OCI-LY7 (cell line): Measurements from ENCODE around the gene TNS1. TPM values are rescaled to one million over a fixed set of nuclear protein-coding genes. Genes with fewer than 3 reads are reported as not detected.

Experiments
- BruUV-seq: library from RNA; stranded (reverse); fragments of 400-500 nt; replicated peaks from 2 replicates; lab custom pipeline; 2021; lab: Mats Ljungman, UMichigan
- CTCF ChIA-PET: fragments of 300-600 bp; sonication (Branson Sonifier 250); formaldehyde crosslinking; loops from one replicate; lab custom pipeline; 2022; ENCODE audit warnings: antibody characterized with exemption; ENCODE audit not compliant: unreplicated experiment; lab: Charles Lee
- POLR2A ChIA-PET: fragments of 300-600 bp; sonication (Branson Sonifier 250); formaldehyde crosslinking; loops from one replicate; lab custom pipeline; 2022; ENCODE audit warnings: antibody characterized with exemption; lab: Charles Lee
- DNase-seq: peaks from one replicate; pipeline ENCODE4 v3.0.0-alpha.2; 2015; ENCODE audit warnings: low spot score
- H2AFZ ChIP-seq: fragments of 200-600 bp; sonication (generic), shearing (Covaris generic); 2 replicates; pipeline ENCODE4 v1.6.1; 2014; ENCODE audit warnings: mild to moderate bottlenecking, antibody characterized with exemption, low read length, moderate library complexity
- H3K27ac ChIP-seq: fragments of 200-600 bp; sonication (generic); 2 replicates; pipeline ENCODE4 v1.5.1; 2014; ENCODE audit warnings: mixed run types, low read depth, mild to moderate bottlenecking, moderate library complexity, low read length, inconsistent platforms; ENCODE audit not compliant: poor library complexity, severe bottlenecking
- H3K36me3 ChIP-seq: fragments of 200-600 bp; sonication (generic); 2 replicates; pipeline ENCODE4 v1.6.1; 2014; ENCODE audit warnings: mild to moderate bottlenecking, antibody characterized with exemption, low read length, moderate library complexity, mixed read lengths; ENCODE audit not compliant: insufficient read depth
- H3K4me1 ChIP-seq: fragments of 200-600 bp; sonication (generic); 2 replicates; pipeline ENCODE4 v1.5.1; 2014; ENCODE audit warnings: mild to moderate bottlenecking, low read length; ENCODE audit not compliant: insufficient read depth, poor library complexity, severe bottlenecking
- H3K4me2 ChIP-seq: fragments of 200-600 bp; sonication (generic); 2 replicates; pipeline ENCODE4 v1.6.1; 2014; ENCODE audit warnings: mild to moderate bottlenecking, low read length
- H3K4me3 ChIP-seq: fragments of 200-600 bp; sonication (generic); 2 replicates; pipeline ENCODE4 v1.5.1; 2014; ENCODE audit warnings: mild to moderate bottlenecking, low read depth, low read length; ENCODE audit not compliant: poor library complexity, severe bottlenecking
- H3K79me2 ChIP-seq: fragments of 200-600 bp; sonication (generic); 2 replicates; pipeline ENCODE4 v1.6.1; 2016; ENCODE audit warnings: low read depth, mild to moderate bottlenecking, low read length, moderate library complexity, mixed read lengths; ENCODE audit not compliant: insufficient read depth
- H3K9me2 ChIP-seq: fragments of 200-600 bp; sonication (generic); 2 replicates; pipeline ENCODE4 v1.6.1; 2016; ENCODE audit warnings: mild to moderate bottlenecking, low read length, mixed read lengths; ENCODE audit not compliant: insufficient read depth
- H3K9me3 ChIP-seq: fragments of 200-600 bp; sonication (generic); 2 replicates; pipeline ENCODE4 v1.6.1; 2014; ENCODE audit warnings: mild to moderate bottlenecking, mixed run types, low read length, mixed read lengths
- H4K20me1 ChIP-seq: fragments of 200-600 bp; sonication (generic); 2 replicates; pipeline ENCODE4 v1.6.1; 2014; ENCODE audit warnings: mild to moderate bottlenecking, antibody characterized with exemption, low read length, moderate library complexity, mixed read lengths; ENCODE audit not compliant: insufficient read depth
- CTCF ChIP-seq: fragments of 200-600 bp; sonication (generic); conservative IDR thresholded peaks from 2 replicates; pipeline ENCODE4 v1.5.1; 2014; ENCODE audit warnings: mild to moderate bottlenecking, antibody characterized with exemption, low read length, moderate library complexity, mixed read lengths
- EZH2phosphoT487 ChIP-seq: fragments of 200-600 bp; sonication (generic); IDR thresholded peaks from 2 replicates; pipeline ENCODE4 v1.6.1; 2018; ENCODE audit warnings: low read depth, borderline replicate concordance, mild to moderate bottlenecking, mixed run types, antibody characterized with exemption, low read length, moderate library complexity, mixed read lengths
- intact Hi-C: fragments of 100-400 bp; cut with micrococcal nuclease; formaldehyde crosslinking; loops from one replicate; pipeline ENCODE4 v1.10.0; 2022; ENCODE audit not compliant: unreplicated experiment
- total RNA-seq, 2 experiments: library from RNA; depleted of rRNA in 1 of 2; stranded (reverse); fragments of >200 nt in 1 of 2; shearing (Covaris generic) in 1 of 2; gene quantifications; 2 replicates each; pipeline ENCODE4 v1.2.3, GENCODE V29; 2014 to 2022

The TNS1 gene
- total RNA-seq, 2 experiments from 2014 or later: not detected

GRCh38 chr2:217908544-217908943 is 94.3 kb downstream of the TNS1 start:
- no peak for TF ChIP-seq CTCF
- TF ChIP-seq EZH2phosphoT487: no peak

GRCh38 chr2:217907266-217907665 is 95.5 kb downstream of the TNS1 start:
- Histone ChIP-seq H3K27ac (no peak overlapping the region), H3K9me3 (no peaks in the 10 kb centered on the region), H3K79me2 (no peaks in the 10 kb centered on the region), H4K20me1 (no peaks in the 10 kb centered on the region), H3K4me3 (no peak overlapping the region), H3K4me1 (no peaks in the 10 kb centered on the region), H2AFZ (no peak overlapping the region), H3K36me3 (no peaks in the 10 kb centered on the region), H3K9me2 (no peaks in the 10 kb centered on the region), H3K4me2 (no peak overlapping the region)
- POLR2A ChIA-PET: no interaction called here
- intact Hi-C loops: no loop called here
- no peak for DNase-seq
- CTCF ChIA-PET: no interaction called here
- no TSS peak for BruUV-seq
- TF ChIP-seq CTCF: no peak
- TF ChIP-seq EZH2phosphoT487: no peak

More at GRCh38 chr2:217908544-217908943, 94.3 kb downstream of the TNS1 start:
- H3K4me3 ChIP-seq: no peak overlapping the region
- no peak for DNase-seq
- H3K36me3 ChIP-seq: no peaks in the 10 kb centered on the region
- H3K9me2 ChIP-seq: no peaks in the 10 kb centered on the region
- intact Hi-C loops: no loop called here
- no peaks in the 10 kb centered on the region for H4K20me1 ChIP-seq
- no peaks in the 10 kb centered on the region for H3K79me2 ChIP-seq
- H3K4me1 ChIP-seq: no peaks in the 10 kb centered on the region
- no TSS peak for BruUV-seq
- H3K9me3 ChIP-seq: no peaks in the 10 kb centered on the region
- H2AFZ ChIP-seq: no peak overlapping the region
- H3K4me2 ChIP-seq: no peak overlapping the region
- ChIA-PET CTCF (no interaction called here), POLR2A (no interaction called here)
- H3K27ac ChIP-seq: no peak overlapping the region

GRCh38 chr2:217906798-217907197 is 96.0 kb downstream of the TNS1 start:
- Histone ChIP-seq H3K79me2 (no peaks in the 10 kb centered on the region), H3K4me1 (no peaks in the 10 kb centered on the region), H2AFZ (no peak overlapping the region), H3K27ac (no peak overlapping the region), H3K4me2 (no peak overlapping the region), H3K9me3 (no peaks in the 10 kb centered on the region), H3K9me2 (no peaks in the 10 kb centered on the region), H3K4me3 (no peak overlapping the region), H3K36me3 (no peaks in the 10 kb centered on the region), H4K20me1 (no peaks in the 10 kb centered on the region)
- ChIA-PET POLR2A (no interaction called here), CTCF (no interaction called here)
- no peak for DNase-seq
- TF ChIP-seq EZH2phosphoT487 (no peak), CTCF (no peak)
- BruUV-seq: no TSS peak
- intact Hi-C loops: no loop called here
